Endothelial cell of umbilical vein (primary cell): ENCODE results near the gene RNF111. TPM values are rescaled to one million over a fixed set of nuclear protein-coding genes. Genes with fewer than 3 reads are reported as not detected.

ENCODE experiments used
- BruUV-seq: library from RNA; stranded (reverse); fragments of 400-500 nt; replicated peaks from 2 replicates; lab custom pipeline; 2021; lab: Mats Ljungman, UMichigan
- CTCF ChIA-PET: fragments of 300-600, 350-600 bp; sonication (Branson Sonifier 250); formaldehyde crosslinking; loops from one replicate; lab custom pipeline; 2021; ENCODE audit warnings: antibody characterized with exemption, inconsistent platforms; lab: Charles Lee
- POLR2A ChIA-PET: fragments of 300-600, 350-600 bp; sonication (Branson Sonifier 250); formaldehyde crosslinking; loops from one replicate; lab custom pipeline; 2021; ENCODE audit warnings: antibody characterized with exemption, inconsistent platforms; lab: Charles Lee
- DNase-seq: peaks from one replicate; pipeline ENCODE4 v3.0.0-alpha.2; 2011; ENCODE audit warnings: low read depth, low spot score
- FAIRE-seq: peaks from 2 replicates; lab custom pipeline; 2011; peaks lifted over from hg19 to GRCh38; lab: Jason Lieb, UNC
- H2AFZ ChIP-seq: 2 replicates; pipeline ENCODE4 v1.6.0; 2012; ENCODE audit warnings: low read depth, low read length, control low read depth, inconsistent platforms
- H3K27ac ChIP-seq: 2 replicates; pipeline ENCODE4 v1.5.1; 2011; ENCODE audit warnings: low read depth, mild to moderate bottlenecking, control low read depth, low read length, moderate library complexity; ENCODE audit not compliant: insufficient read depth
- H3K27me3 ChIP-seq, 2 experiments: 2 replicates each; pipeline versions ENCODE4 v1.6.0 to v1.6.1; 2011; ENCODE audit warnings: low read length in 2 of 2, mixed read lengths in 1 of 2; ENCODE audit not compliant: control insufficient read depth in 2 of 2, insufficient read depth in 2 of 2
- H3K36me3 ChIP-seq, 2 experiments: 2 replicates in 1 of 2; 3 replicates in 1 of 2; pipeline ENCODE4 v1.5.1; 2011; ENCODE audit warnings: low read length in 2 of 2, mild to moderate bottlenecking in 1 of 2, moderate library complexity in 1 of 2; ENCODE audit not compliant: control insufficient read depth in 2 of 2, insufficient read depth in 2 of 2; ENCODE audit errors: extremely low read depth in 1 of 2
- H3K4me1 ChIP-seq: 3 replicates; pipeline ENCODE4 v1.5.1; 2011; ENCODE audit warnings: mild to moderate bottlenecking, low read length; ENCODE audit not compliant: control insufficient read depth, insufficient read depth; ENCODE audit errors: extremely low read depth
- H3K4me2 ChIP-seq: 2 replicates; pipeline ENCODE4 v1.6.1; 2011; ENCODE audit warnings: low read length, control low read depth, mixed read lengths; ENCODE audit not compliant: insufficient read depth
- H3K4me3 ChIP-seq, 3 experiments: fragments of 200-600 bp in 1 of 3; sonication (generic), shearing (Covaris generic) in 1 of 3; replicated peaks in 1 of 3; 2 replicates each; pipeline ENCODE4 v1.5.1; 2011 to 2016; ENCODE audit warnings: control low read depth in 3 of 3, low read length in 3 of 3, mild to moderate bottlenecking in 2 of 3, inconsistent platforms in 1 of 3, low read depth in 1 of 3, moderate library complexity in 1 of 3; ENCODE audit not compliant: insufficient read depth in 1 of 3
- H3K79me2 ChIP-seq: 2 replicates; pipeline ENCODE4 v1.6.0; 2012; ENCODE audit warnings: low read length, inconsistent platforms; ENCODE audit not compliant: control insufficient read depth, insufficient read depth
- H3K9ac ChIP-seq: replicated peaks from 2 replicates; pipeline ENCODE3; 2011; ENCODE audit warnings: low read length, control low read depth; ENCODE audit not compliant: insufficient read depth; ENCODE audit errors: extremely low read depth
- H3K9me1 ChIP-seq: replicated peaks from 3 replicates; pipeline ENCODE4 v1.6.0; 2011; ENCODE audit warnings: mild to moderate bottlenecking, low read length; ENCODE audit not compliant: control insufficient read depth, insufficient read depth; ENCODE audit errors: extremely low read depth
- H3K9me3 ChIP-seq: replicated peaks from 2 replicates; pipeline ENCODE4 v1.5.1; 2012; ENCODE audit warnings: low read length, inconsistent platforms; ENCODE audit not compliant: control insufficient read depth, insufficient read depth
- H4K20me1 ChIP-seq: replicated peaks from 2 replicates; pipeline ENCODE3; 2011; ENCODE audit warnings: mild to moderate bottlenecking, low read length; ENCODE audit not compliant: control insufficient read depth, insufficient read depth; ENCODE audit errors: extremely low read depth
- CTCF ChIP-seq, 2 donors: IDR thresholded peaks; 1 replicate in 1 of 2; 2 replicates in 1 of 2; pipeline ENCODE4 v1.5.1; 2011; ENCODE audit warnings: low read length in 2 of 2, mild to moderate bottlenecking in 2 of 2, moderate library complexity in 2 of 2, control low read depth in 1 of 2, inconsistent platforms in 1 of 2, low read depth in 1 of 2; ENCODE audit not compliant: insufficient read depth in 1 of 2; ENCODE audit errors: extremely low read depth in 1 of 2
- EZH2 ChIP-seq: IDR thresholded peaks from 2 replicates; pipeline ENCODE4 v1.6.1; 2012; ENCODE audit warnings: borderline replicate concordance, low read depth, mild to moderate bottlenecking, moderate library complexity, low read length, inconsistent platforms; ENCODE audit not compliant: severe bottlenecking
- FOS ChIP-seq: IDR thresholded peaks from 2 replicates; pipeline ENCODE4 v1.6.1; 2011; ENCODE audit warnings: mild to moderate bottlenecking, low read length, moderate library complexity, borderline replicate concordance; ENCODE audit not compliant: insufficient read depth
- GATA2 ChIP-seq: IDR thresholded peaks from 2 replicates; pipeline ENCODE4 v1.7.0; 2011; ENCODE audit warnings: low read depth, mild to moderate bottlenecking, moderate library complexity, mixed read lengths, low read length; ENCODE audit not compliant: insufficient read length, insufficient read depth
- JUN ChIP-seq: IDR thresholded peaks from 2 replicates; pipeline ENCODE4 v1.6.1; 2011; ENCODE audit warnings: borderline replicate concordance, low read depth; ENCODE audit not compliant: insufficient read length, insufficient read depth
- MAX ChIP-seq: IDR thresholded peaks from 2 replicates; pipeline ENCODE4 v1.6.1; 2011; ENCODE audit not compliant: insufficient read depth, insufficient read length
- MYC ChIP-seq: IDR thresholded peaks from one replicate; pipeline ENCODE4 v1.6.1; 2011; ENCODE audit warnings: mild to moderate bottlenecking, low read depth, low read length
- POLR2A ChIP-seq: IDR thresholded peaks from 2 replicates; pipeline ENCODE4 v1.6.1; 2012; ENCODE audit warnings: low read depth, mild to moderate bottlenecking, control low read depth, low read length
- POLR2AphosphoS5 ChIP-seq: IDR thresholded peaks from 2 replicates; pipeline ENCODE4 v1.6.1; 2012; ENCODE audit warnings: low read depth, mild to moderate bottlenecking, control low read depth, low read length, moderate library complexity; ENCODE audit not compliant: insufficient read depth
- dilution Hi-C: fragments of 300-500 bp; cut with MboI; formaldehyde crosslinking; loops from one replicate; pipeline ENCODE4 v1.15.0; 2019; ENCODE audit warnings: low sequenced_read_pairs; ENCODE audit not compliant: extremely low pct_ligation_motif_present
- intact Hi-C: fragments of 100-400 bp; cut with micrococcal nuclease; formaldehyde crosslinking; loops from one replicate; pipeline ENCODE4 v1.10.0; 2022
- polyA plus RNA-seq, 4 experiments: library from polyadenylated mRNA; depleted of rRNA in 3 of 4; stranded (reverse) in 3 of 4; unstranded in 1 of 4; fragments of >200 nt; gene quantifications; 2 replicates each; pipeline versions ENCODE4 v1.2.1 to v1.2.3, GENCODE V29; 2011 to 2012; ENCODE audit warnings: missing spikeins in 1 of 4
- total RNA-seq: library from RNA; stranded (reverse); gene quantifications from 2 replicates; pipeline ENCODE4 v1.2.3, GENCODE V29; 2021

RNF111 gene
- total and polyA plus RNA-seq, 2 donors (not counting 3 experiments of a cell fraction or from before 2014, with no cell fraction given) = 22.3 to 42.6 TPM

- dilution Hi-C loops (no loop called here), intact Hi-C loops (no loop called here)
- CTCF ChIA-PET = interaction anchor here (1.1 kb wide), 1 partner anchor 10 kb away, joined by 4 read pairs; no protein-coding TSS in a partner anchor
- H3K27me3 ChIP-seq = no peaks in the 10 kb centered on the region
- no peak overlapping the region for H2AFZ ChIP-seq
- H3K4me3 ChIP-seq = no peak overlapping the region
- no peaks in the 10 kb centered on the region for H3K9me3 ChIP-seq
- DNase-seq (no peak), FAIRE-seq (no peak)
- no peak overlapping the region for H3K9ac ChIP-seq
- H3K79me2 ChIP-seq = no peaks in the 10 kb centered on the region
- no peak overlapping the region for H3K27ac ChIP-seq
- TF ChIP-seq GATA2 (no peak), FOS (no peak), POLR2AphosphoS5 (no peak), POLR2A (no peak), MAX (no peak), MYC (no peak), CTCF (IDR thresholded peaks at IDR 0.05; ENCODE audit: extremely low read depth in 1 of 2, insufficient read depth in 1 of 2, low read depth in 1 of 2, low read length in 2 of 2) (no peak), JUN (no peak), EZH2 (no peak)
- H4K20me1 ChIP-seq = no peaks in the 10 kb centered on the region
- BruUV-seq = no TSS peak
- H3K9me1 ChIP-seq = no peaks in the 10 kb centered on the region
- peaks cover 6 to 7% of the 10 kb centered on the region in 2 experiments for H3K36me3 ChIP-seq
- POLR2A ChIA-PET = no interaction called here
- no peak overlapping the region for H3K4me2 ChIP-seq
- no peaks in the 10 kb centered on the region for H3K4me1 ChIP-seq
Observed at GRCh38 chr15:59087731-59088130, 100.3 kb downstream of the RNF111 start.
